Upper lobe of right lung (tissue), 1 donor: Measurements from ENCODE around the gene CRCP. TPM values are rescaled to one million over a fixed set of nuclear protein-coding genes. Genes with fewer than 3 reads are reported as not detected.
A peak's percentile ranks its signal among the peaks of the same experiment; 100 is the strongest.
"Not testable (repeated sequence)": the region's sequence is repeated elsewhere in the genome, so short reads cannot be mapped to it uniquely, and the experiment has no call there.

ENCODE experiments used
- ATAC-seq: fragments of 200-7000 bp; cut with Tn5 transposase; one replicate; pipeline ENCODE4 v1.9.1; 2020; ENCODE audit warnings: mild to moderate bottlenecking, moderate library complexity
- DNase-seq: peaks from one replicate; pipeline ENCODE4 v3.0.0-alpha.2; 2020
- H3K27ac ChIP-seq: fragments of 200-600 bp; one replicate; pipeline ENCODE4 v1.8.0; 2022
- H3K27me3 ChIP-seq: fragments of 200-600 bp; one replicate; pipeline ENCODE4 v1.8.0; 2022; ENCODE audit warnings: mild to moderate bottlenecking
- H3K36me3 ChIP-seq: fragments of 200-600 bp; one replicate; pipeline ENCODE4 v1.8.0; 2022
- H3K4me1 ChIP-seq: fragments of 200-600 bp; one replicate; pipeline ENCODE4 v1.8.0; 2022
- H3K4me3 ChIP-seq: fragments of 200-600 bp; one replicate; pipeline ENCODE4 v1.8.0; 2022; ENCODE audit warnings: mild to moderate bottlenecking
- H3K9me3 ChIP-seq: fragments of 200-600 bp; one replicate; pipeline ENCODE4 v1.8.0; 2022
- intact Hi-C: fragments of 100-400 bp; cut with DNase I; formaldehyde crosslinking; loops from one replicate; pipeline ENCODE4 v1.11.0; 2022
- total RNA-seq: library from RNA; stranded (reverse); fragmentation: NEBNext Ultra II Directional; extraction: Animal tissue kit (Norgen Biotek cat#: 25700); gene quantifications from one replicate; pipeline ENCODE4 v1.2.1, GENCODE V29; 2021
- TF ChIP-seq, protein P1 (sequence below): fragments of 200-600 bp; IDR thresholded peaks from one replicate; pipeline ENCODE4 v1.8.0; 2022; ENCODE audit warnings: antibody characterized with exemption
- donor health status: DM: no; HTN: yes; CAD: no; lungs with severe emphysema.

CRCP gene
- total RNA-seq, 1 donor from 2014 or later, result 33.1 TPM

DNA sequence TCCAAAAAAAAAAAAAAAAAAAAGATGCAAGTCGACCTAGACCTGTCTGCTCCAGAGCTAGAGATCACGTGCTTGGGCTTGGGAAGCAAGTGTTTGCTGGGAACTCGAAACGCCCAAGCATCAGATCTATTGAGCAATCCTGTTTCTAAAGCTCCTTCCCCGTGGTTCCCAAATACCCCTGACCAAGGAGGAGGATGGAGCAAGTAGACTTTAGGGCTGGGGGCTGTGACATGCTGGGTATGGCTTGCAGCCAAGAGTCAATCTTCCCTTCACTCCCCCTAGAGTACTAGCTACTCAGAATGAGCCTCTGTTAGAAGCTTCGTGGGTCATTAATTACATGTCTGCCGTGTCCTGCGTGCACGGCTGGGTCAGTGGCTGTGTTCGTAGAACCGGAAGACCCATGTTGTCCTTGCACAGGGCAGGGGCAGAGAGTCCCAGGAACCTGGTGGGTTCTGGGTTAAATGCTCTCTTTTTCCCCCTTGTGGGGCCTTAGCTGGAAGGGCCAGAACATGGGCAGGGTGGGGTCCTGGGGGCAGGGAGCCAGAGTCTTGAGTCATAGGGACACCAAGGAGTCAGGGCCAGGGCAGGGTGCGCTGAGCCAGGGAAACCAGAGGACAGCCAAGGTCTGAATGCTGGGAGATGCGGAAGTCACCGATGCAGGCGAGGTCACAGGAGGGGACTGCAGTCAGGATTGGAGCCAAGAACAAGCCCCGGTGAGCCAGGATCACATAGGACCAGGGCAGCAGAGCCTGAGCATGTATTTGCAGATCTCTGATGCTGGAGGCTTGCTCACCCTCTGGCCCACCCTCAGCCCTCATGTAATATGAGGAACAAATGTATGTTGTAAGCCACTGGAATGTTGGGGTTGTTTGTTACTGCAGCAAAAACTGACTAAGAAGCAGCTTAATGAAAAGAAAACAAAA, 55.9 kb downstream of the CRCP start:
- Histone ChIP-seq H3K4me1 (peaks cover 7% of the 10 kb centered on the region), H3K27ac (no peak overlapping the region), H3K36me3 (no peaks in the 10 kb centered on the region), H3K4me3 (no peak overlapping the region), H3K27me3 (no peaks in the 10 kb centered on the region), H3K9me3 (no peaks in the 10 kb centered on the region)
- TF ChIP-seq, protein P1, sequence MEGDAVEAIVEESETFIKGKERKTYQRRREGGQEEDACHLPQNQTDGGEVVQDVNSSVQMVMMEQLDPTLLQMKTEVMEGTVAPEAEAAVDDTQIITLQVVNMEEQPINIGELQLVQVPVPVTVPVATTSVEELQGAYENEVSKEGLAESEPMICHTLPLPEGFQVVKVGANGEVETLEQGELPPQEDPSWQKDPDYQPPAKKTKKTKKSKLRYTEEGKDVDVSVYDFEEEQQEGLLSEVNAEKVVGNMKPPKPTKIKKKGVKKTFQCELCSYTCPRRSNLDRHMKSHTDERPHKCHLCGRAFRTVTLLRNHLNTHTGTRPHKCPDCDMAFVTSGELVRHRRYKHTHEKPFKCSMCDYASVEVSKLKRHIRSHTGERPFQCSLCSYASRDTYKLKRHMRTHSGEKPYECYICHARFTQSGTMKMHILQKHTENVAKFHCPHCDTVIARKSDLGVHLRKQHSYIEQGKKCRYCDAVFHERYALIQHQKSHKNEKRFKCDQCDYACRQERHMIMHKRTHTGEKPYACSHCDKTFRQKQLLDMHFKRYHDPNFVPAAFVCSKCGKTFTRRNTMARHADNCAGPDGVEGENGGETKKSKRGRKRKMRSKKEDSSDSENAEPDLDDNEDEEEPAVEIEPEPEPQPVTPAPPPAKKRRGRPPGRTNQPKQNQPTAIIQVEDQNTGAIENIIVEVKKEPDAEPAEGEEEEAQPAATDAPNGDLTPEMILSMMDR, result no peak
- intact Hi-C loops, result no loop called here
- ATAC-seq (peak; percentile 85), DNase-seq (peak; percentile 64)

DNA sequence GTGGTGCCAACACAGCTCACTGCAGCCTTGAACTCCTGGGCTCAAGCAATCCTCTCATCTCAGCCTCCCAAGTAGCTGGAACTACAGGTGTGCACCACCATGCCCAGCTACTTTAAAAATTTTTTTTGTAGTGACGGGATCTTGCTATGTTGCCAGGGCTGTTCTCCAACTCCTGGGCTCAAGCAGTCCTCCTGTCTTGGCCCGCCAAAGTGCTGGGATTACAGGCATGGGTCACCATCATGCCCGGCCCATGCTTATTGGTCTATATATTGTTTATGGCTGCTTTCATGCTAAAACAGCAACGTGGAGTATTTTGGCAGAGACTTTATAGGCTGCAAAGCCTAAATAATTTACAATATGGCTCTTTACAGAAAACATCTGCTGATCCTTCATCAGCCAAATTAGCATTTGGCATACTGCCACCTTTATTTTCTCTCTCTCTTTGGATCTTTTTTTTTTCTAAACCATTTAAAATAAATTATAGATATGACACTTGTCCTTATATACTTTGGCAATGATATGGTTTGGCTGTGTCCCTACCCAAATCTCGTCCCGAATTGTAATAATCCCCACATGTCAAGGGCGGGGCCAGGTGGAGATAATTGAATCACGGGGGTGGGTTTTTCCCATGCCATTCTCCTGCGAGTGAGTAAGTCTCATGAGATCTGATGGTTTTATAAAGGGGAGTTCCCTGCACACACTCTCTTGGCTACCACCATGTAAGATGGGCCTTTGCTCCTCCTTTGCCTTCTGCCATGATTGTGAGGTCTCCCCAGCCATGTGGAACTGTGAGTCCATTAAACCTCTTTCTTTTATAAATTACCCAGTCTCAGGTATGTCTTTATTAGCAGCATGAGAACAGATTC, 58.1 kb downstream of the CRCP start:
- ATAC-seq, H3K27me3 ChIP-seq, intact Hi-C loops, H3K4me3 ChIP-seq, H3K27ac ChIP-seq, H3K4me1 ChIP-seq, DNase-seq, H3K9me3 ChIP-seq, H3K36me3 ChIP-seq: not testable (repeated sequence)

DNA sequence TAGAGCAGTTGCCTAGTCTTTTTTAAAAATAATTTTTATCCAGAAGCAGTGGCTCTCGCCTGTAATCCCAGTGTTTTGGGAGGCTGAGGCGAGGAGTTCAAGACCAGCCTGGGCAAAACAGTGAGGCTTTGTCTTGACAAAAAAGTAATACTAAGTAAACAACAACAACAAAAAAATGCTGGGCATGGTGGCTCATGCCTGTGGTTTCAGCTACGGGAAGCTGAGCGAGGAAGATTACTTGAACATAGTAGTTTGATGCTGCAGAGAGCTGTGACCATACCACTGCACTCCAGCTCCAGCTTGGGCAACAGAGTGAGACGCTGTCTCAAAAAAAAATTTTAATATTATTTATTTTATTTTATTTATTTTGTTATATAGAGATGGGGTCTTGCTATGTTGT, 59.2 kb downstream of the CRCP start:
- DNase-seq, result no peak
- no peaks in the 10 kb centered on the region for H3K36me3 ChIP-seq

DNA sequence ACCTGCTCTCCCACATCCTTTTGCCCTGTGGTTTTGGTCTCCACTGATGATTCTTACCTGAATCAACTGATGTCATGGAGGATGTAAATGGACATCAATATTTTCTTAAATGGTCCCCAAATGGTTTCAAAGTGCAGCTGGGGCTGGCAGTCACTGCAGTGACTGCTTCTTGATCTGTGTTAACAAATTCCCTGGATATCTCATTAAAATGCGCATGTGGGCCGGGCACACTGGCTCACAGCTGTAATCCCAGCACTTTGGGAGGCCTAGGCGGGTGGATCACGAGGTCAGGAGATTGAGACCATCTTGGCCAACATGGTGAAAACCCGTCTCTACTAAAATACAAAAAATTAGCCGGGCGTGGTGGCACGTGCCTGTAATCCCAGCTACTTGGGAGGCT, 60.4 kb downstream of the CRCP start:
- H3K4me1 ChIP-seq, H3K36me3 ChIP-seq, DNase-seq, intact Hi-C loops, H3K27me3 ChIP-seq, H3K9me3 ChIP-seq, ATAC-seq, H3K27ac ChIP-seq, H3K4me3 ChIP-seq: not testable (repeated sequence)

More for the DNA sequence above, 59.2 kb downstream of the CRCP start:
- intact Hi-C loops, result no loop called here
- peaks cover 7% of the 10 kb centered on the region for H3K4me1 ChIP-seq
- H3K27me3 ChIP-seq, result no peaks in the 10 kb centered on the region
- no peaks in the 10 kb centered on the region for H3K9me3 ChIP-seq
- H3K4me3 ChIP-seq, result no peak overlapping the region
- H3K27ac ChIP-seq, result no peak overlapping the region
- no peak for ATAC-seq
- TF ChIP-seq, protein P1, result no peak

DNA sequence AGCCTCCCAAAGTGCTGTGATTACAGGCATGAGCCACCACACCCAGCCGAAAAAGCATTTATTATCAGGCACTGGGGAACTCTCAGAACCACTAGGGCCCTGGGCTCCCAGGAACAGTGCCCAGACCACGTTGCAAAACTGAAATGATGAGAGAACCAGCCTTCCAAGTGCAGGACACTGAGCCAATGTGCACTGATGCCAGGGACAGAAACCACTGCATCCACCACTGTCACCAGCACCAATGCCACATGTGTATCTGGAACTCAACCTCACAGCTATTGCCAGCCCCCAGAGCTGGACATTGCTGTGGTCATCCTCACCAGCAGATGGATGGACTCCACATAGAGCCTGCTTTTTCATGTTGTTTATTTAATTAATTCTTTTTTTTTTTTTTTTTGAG, 62.3 kb downstream of the CRCP start:
- no peak overlapping the region for H3K4me3 ChIP-seq
- H3K9me3 ChIP-seq, result no peaks in the 10 kb centered on the region
- no peak overlapping the region for H3K27ac ChIP-seq
- H3K36me3 ChIP-seq, result no peaks in the 10 kb centered on the region
- intact Hi-C loops, result no loop called here
- no peaks in the 10 kb centered on the region for H3K27me3 ChIP-seq
- H3K4me1 ChIP-seq, result no peaks in the 10 kb centered on the region
- DNase-seq (no peak), ATAC-seq (no peak)
- TF ChIP-seq, protein P1, result no peak

DNA sequence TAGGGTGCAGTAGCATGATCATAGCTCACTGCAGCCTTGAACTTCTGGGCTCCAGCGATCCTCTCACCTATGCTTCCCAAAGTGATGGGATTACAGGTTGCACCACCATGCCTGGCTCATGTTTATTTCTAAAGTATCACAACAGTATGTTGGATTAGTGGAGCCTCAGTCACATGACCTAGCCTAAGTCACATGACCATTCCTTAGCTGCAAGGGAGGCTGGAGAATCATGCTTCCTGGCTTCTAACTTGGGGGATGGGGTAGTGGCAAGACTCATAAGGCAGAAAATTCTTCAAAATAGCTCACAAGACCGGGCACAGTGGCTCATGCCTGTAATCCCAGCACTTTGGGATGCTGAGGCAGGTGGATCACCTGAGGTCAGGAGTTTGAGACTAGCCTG, 63.6 kb downstream of the CRCP start:
- H3K36me3 ChIP-seq, result no peaks in the 10 kb centered on the region
- H3K9me3 ChIP-seq, result no peaks in the 10 kb centered on the region
- DNase-seq (no peak), ATAC-seq (no peak)
- intact Hi-C loops, result no loop called here
- H3K27ac ChIP-seq, result no peak overlapping the region
- no peaks in the 10 kb centered on the region for H3K4me1 ChIP-seq
- TF ChIP-seq, protein P1, result no peak
- H3K27me3 ChIP-seq, result no peaks in the 10 kb centered on the region
- no peak overlapping the region for H3K4me3 ChIP-seq
